ENCODE data around the gene BPIFA1.

The BPIFA1 gene

GRCh38 chr20:33231237-33231636, 4.6 kb upstream of the BPIFA1 start:
- FAIRE-seq: no peak
- no peak for TF ChIP-seq POLR2A (IDR thresholded peaks at IDR 0.05; ENCODE audit: low read depth, low read length)

GRCh38 chr20:33232486-33233072, 3.2 kb upstream of the BPIFA1 start:
- no peak for TF ChIP-seq POLR2A (IDR thresholded peaks at IDR 0.05; ENCODE audit: low read depth, low read length)
- no peak for FAIRE-seq
- no peak for DNase-seq (ENCODE audit: insufficient read length, low spot score)

More at GRCh38 chr20:33231237-33231636, 4.6 kb upstream of the BPIFA1 start:
- DNase-seq (ENCODE audit: insufficient read length, low spot score): no peak

- TF ChIP-seq POLR2A (IDR thresholded peaks at IDR 0.05; ENCODE audit: low read depth, low read length): no peak
- DNase-seq (ENCODE audit: insufficient read length, low spot score) (no peak), FAIRE-seq (no peak)
Observed at GRCh38 chr20:33233129-33233774, 2.5 kb upstream of the BPIFA1 start.

- no peak for FAIRE-seq
- TF ChIP-seq POLR2A (IDR thresholded peaks at IDR 0.05; ENCODE audit: low read depth, low read length): no peak
Observed at GRCh38 chr20:33234050-33234449, 1.7 kb upstream of the BPIFA1 start.

GRCh38 chr20:33236351-33236750, 555 bp downstream of the BPIFA1 start:
- no peak for FAIRE-seq
- TF ChIP-seq POLR2A (IDR thresholded peaks at IDR 0.05; ENCODE audit: low read depth, low read length): no peak
- DNase-seq (ENCODE audit: insufficient read length, low spot score): no peak

More at GRCh38 chr20:33234050-33234449, 1.7 kb upstream of the BPIFA1 start:
- no peak for DNase-seq (ENCODE audit: insufficient read length, low spot score)

- no peak for TF ChIP-seq POLR2A (IDR thresholded peaks at IDR 0.05; ENCODE audit: low read depth, low read length)
- FAIRE-seq (no peak), DNase-seq (ENCODE audit: insufficient read length, low spot score) (no peak)
Observed at GRCh38 chr20:33237989-33238388, 2.2 kb downstream of the BPIFA1 start.

- DNase-seq (ENCODE audit: insufficient read length, low spot score) (no peak), FAIRE-seq (no peak)
- no peak for TF ChIP-seq POLR2A (IDR thresholded peaks at IDR 0.05; ENCODE audit: low read depth, low read length)
Observed at GRCh38 chr20:33239418-33239817, 3.6 kb downstream of the BPIFA1 start.

- FAIRE-seq: no peak
- DNase-seq (ENCODE audit: insufficient read length, low spot score): no peak
- no peak for TF ChIP-seq POLR2A (IDR thresholded peaks at IDR 0.05; ENCODE audit: low read depth, low read length)
Observed at GRCh38 chr20:33239979-33240736, 4.4 kb downstream of the BPIFA1 start.

GRCh38 chr20:33240923-33241322, 5.1 kb downstream of the BPIFA1 start:
- DNase-seq (ENCODE audit: insufficient read length, low spot score) (no peak), FAIRE-seq (no peak)
- no peak for TF ChIP-seq POLR2A (IDR thresholded peaks at IDR 0.05; ENCODE audit: low read depth, low read length)

GRCh38 chr20:33242319-33243100, 6.7 kb downstream of the BPIFA1 start:
- TF ChIP-seq POLR2A (IDR thresholded peaks at IDR 0.05; ENCODE audit: low read depth, low read length): no peak
- FAIRE-seq: no peak
- DNase-seq (ENCODE audit: insufficient read length, low spot score): no peak

- no peak for DNase-seq (ENCODE audit: insufficient read length, low spot score)
Observed at GRCh38 chr20:33246077-33246476, 10.3 kb downstream of the BPIFA1 start.

GRCh38 chr20:33249456-33249855, 13.7 kb downstream of the BPIFA1 start:
- no peak for FAIRE-seq
- no peak for DNase-seq (ENCODE audit: insufficient read length, low spot score)
- TF ChIP-seq POLR2A (IDR thresholded peaks at IDR 0.05; ENCODE audit: low read depth, low read length): no peak

More at GRCh38 chr20:33246077-33246476, 10.3 kb downstream of the BPIFA1 start:
- FAIRE-seq: no peak
- no peak for TF ChIP-seq POLR2A (IDR thresholded peaks at IDR 0.05; ENCODE audit: low read depth, low read length)

- DNase-seq (ENCODE audit: insufficient read length, low spot score): no peak
- TF ChIP-seq POLR2A (IDR thresholded peaks at IDR 0.05; ENCODE audit: low read depth, low read length): no peak
- no peak for FAIRE-seq
Observed at GRCh38 chr20:33250666-33251065, 14.9 kb downstream of the BPIFA1 start.

GRCh38 chr20:33251496-33251895, 15.7 kb downstream of the BPIFA1 start:
- no peak for FAIRE-seq
- no peak for TF ChIP-seq POLR2A (IDR thresholded peaks at IDR 0.05; ENCODE audit: low read depth, low read length)
- DNase-seq (ENCODE audit: insufficient read length, low spot score): no peak
